Coronary artery (tissue), 2 donors: Measurements from ENCODE around the gene ZSCAN5A.

Source experiments
- DNase-seq: peaks from one replicate; pipeline ENCODE4 v3.0.0-alpha.2; 2017; ENCODE audit warnings: low spot score
- H3K27ac ChIP-seq, 2 donors: fragments of 200-600 bp; sonication (generic); one replicate each; pipeline ENCODE4 v1.5.1; 2016 to 2019
- H3K4me3 ChIP-seq: fragments of 200-600 bp; sonication (generic); 2 replicates; pipeline ENCODE4 v1.5.1; 2016; ENCODE audit warnings: mild to moderate bottlenecking, moderate library complexity
- TF ChIP-seq, protein P1 (sequence below): fragments of 200-600 bp; sonication (generic); IDR thresholded peaks from one replicate; pipeline ENCODE4 v1.5.1; 2019; ENCODE audit warnings: antibody characterized with exemption

The ZSCAN5A gene

GRCh38 chr19:56294549-56294948 lies 20.1 kb downstream of the ZSCAN5A start:
- no peak overlapping the region for H3K27ac ChIP-seq
- no peak overlapping the region for H3K4me3 ChIP-seq
- no peak for DNase-seq
- TF ChIP-seq, protein P1, sequence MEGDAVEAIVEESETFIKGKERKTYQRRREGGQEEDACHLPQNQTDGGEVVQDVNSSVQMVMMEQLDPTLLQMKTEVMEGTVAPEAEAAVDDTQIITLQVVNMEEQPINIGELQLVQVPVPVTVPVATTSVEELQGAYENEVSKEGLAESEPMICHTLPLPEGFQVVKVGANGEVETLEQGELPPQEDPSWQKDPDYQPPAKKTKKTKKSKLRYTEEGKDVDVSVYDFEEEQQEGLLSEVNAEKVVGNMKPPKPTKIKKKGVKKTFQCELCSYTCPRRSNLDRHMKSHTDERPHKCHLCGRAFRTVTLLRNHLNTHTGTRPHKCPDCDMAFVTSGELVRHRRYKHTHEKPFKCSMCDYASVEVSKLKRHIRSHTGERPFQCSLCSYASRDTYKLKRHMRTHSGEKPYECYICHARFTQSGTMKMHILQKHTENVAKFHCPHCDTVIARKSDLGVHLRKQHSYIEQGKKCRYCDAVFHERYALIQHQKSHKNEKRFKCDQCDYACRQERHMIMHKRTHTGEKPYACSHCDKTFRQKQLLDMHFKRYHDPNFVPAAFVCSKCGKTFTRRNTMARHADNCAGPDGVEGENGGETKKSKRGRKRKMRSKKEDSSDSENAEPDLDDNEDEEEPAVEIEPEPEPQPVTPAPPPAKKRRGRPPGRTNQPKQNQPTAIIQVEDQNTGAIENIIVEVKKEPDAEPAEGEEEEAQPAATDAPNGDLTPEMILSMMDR: no peak

DNA sequence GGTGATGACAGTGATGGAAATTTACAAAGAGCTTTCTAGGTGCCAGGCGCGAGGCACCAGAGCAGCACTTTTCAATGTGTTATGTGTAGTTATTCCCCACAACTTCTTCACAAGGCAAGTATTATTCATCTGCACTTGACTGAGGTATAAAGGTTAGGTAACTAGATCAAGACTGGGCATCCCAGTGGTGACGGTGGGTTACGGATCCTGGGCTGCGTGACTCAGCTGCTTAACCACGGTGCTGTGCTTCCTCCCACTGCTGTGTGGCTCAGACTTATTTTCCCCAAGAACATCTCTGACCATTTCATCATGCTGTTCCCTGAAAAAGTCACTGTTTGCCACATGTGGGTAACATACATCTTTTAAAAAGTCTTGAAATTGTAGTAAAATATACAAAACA lies 22.8 kb downstream of the ZSCAN5A start:
- Histone ChIP-seq H3K4me3 (no peak overlapping the region), H3K27ac (no peak overlapping the region)
- TF ChIP-seq, protein P1: no peak
- no peak for DNase-seq

DNA sequence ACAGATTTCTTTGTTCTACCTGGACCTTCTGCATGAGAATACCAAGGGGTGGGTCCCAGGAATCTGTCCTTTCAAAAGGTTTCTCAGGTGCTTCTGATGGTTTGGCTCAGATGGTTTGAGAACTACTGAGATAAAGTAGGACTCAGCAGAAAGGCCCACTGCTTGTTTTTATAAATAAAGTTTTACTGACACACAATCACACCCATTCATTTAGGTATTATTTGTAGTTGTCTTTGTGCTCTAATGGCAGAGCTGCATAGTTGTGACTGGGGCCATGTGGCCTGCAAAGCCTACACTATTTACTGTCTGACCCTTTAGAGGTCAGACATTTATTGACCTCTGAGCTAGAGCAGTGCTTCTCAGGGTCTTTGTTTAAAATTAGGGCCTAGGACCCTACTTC lies 24.5 kb downstream of the ZSCAN5A start:
- TF ChIP-seq, protein P1: no peak

GRCh38 chr19:56284746-56285145 lies 29.9 kb downstream of the ZSCAN5A start:
- DNase-seq: no peak

More for the DNA sequence above, 24.5 kb downstream of the ZSCAN5A start:
- no peak overlapping the region for H3K27ac ChIP-seq
- DNase-seq: no peak
- no peak overlapping the region for H3K4me3 ChIP-seq

DNA sequence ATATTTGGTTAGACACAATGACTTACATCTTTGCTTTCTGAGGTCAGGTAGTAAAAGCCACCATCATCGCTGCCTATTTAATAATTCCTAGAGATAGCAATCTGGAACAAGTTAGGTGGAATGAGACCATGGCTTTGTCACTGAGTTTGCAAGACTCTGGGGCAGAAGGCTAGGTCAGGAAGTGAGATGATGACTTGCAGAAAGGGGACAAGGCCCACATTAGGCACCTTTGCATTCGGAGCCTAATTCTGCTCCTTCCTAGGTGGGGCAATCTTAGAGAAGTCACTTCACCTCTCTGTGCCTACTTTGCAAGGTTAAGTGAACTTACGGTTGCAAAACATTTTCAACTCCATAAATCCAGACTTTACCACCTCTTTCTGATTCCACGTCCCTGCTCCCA lies 31.8 kb downstream of the ZSCAN5A start:
- Histone ChIP-seq H3K4me3 (no peak overlapping the region), H3K27ac (no peak overlapping the region)
- DNase-seq: no peak
- TF ChIP-seq, protein P1: no peak

More at GRCh38 chr19:56284746-56285145, 29.9 kb downstream of the ZSCAN5A start:
- TF ChIP-seq, protein P1: no peak
- Histone ChIP-seq H3K27ac (no peak overlapping the region), H3K4me3 (no peak overlapping the region)

DNA sequence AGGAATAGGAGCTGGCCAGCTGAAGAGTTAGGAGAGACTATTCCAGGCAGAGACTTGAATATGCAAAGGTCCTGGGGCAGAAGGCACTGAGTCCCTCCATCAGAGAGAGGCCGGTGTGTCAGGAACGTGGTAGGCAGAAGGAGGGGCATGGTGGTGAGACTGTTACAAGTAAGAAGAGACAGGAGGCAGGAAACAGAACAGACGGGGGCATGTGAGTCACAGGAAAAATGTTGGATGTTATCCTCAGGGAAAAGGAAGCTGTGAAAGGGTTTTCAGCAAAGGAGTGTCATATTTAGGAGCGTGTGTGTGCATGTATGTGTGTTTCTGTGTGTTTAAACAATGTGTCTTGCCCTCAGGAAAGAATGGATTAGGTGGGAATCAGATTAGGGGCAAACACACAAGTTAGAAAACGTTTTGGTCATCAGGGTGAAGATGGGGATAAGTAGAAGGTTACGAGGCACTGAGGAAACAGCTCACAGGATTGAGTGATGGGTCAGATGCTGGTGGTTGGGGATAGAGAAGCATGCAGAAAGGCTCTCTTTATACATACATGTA lies 41.0 kb downstream of the ZSCAN5A start:
- no peak for DNase-seq
- no peak overlapping the region for H3K27ac ChIP-seq
- no peak overlapping the region for H3K4me3 ChIP-seq
- TF ChIP-seq, protein P1: no peak

DNA sequence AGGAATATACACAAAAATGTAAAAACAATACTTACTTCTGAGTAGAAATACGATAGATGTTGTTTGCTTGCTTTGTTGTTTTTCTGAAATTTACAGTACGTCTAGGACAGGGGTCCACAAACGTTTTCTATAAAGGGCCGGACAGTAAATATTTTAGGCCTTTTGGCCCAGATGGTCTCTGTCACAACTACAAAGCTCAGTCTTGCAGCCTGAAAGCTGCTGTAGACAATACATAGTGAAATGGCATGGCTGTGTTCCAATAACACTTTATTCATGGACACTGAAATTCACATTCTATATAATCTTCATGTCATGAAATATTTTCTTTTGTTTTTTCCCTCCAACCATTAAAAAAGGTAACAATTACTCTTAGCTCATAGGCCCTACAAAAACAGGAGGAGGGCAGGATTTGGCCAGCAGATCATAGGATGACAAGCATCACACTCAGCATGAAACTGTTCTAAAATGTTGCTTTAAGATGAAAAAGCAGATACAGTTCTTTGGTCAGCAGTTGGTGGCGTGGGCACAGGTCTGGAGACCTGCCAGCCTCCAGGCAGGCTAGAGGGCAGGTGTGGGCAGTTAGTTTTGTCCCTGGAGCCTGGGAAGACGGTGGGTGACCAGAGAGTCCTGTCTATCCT lies 42.4 kb downstream of the ZSCAN5A start, which contains the start of gene EDDM13:
Gene EDDM13 (plus strand): TSS at position 588 of the 638 bp plus-strand sequence. CDS start 87 bp downstream, outside the sequence.
- H3K27ac ChIP-seq: no peak within 1 kb of the TSS
- TF ChIP-seq, protein P1: no peak
- no peak within 1 kb of the TSS for H3K4me3 ChIP-seq
- DNase-seq: no peak
